Fibroblast of lung (primary cell): ENCODE measurements around the gene TNFSF9.

Experiments
- EZH2 ChIP-seq: IDR thresholded peaks from 2 replicates; pipeline ENCODE4 v1.5.1; 2012; ENCODE audit warnings: low read length, control low read depth, mild to moderate bottlenecking; ENCODE audit errors: missing control alignments
- TF ChIP-seq, protein P1 (sequence below), 2 donors: IDR thresholded peaks in 1 of 2; conservative IDR thresholded peaks in 1 of 2; 1 replicate in 1 of 2; 2 replicates in 1 of 2; pipeline ENCODE4 v1.5.1; 2011 to 2012; ENCODE audit warnings: low read length in 2 of 2, control low read depth in 1 of 2, inconsistent platforms in 1 of 2, low read depth in 1 of 2, mild to moderate bottlenecking in 1 of 2

DNA sequence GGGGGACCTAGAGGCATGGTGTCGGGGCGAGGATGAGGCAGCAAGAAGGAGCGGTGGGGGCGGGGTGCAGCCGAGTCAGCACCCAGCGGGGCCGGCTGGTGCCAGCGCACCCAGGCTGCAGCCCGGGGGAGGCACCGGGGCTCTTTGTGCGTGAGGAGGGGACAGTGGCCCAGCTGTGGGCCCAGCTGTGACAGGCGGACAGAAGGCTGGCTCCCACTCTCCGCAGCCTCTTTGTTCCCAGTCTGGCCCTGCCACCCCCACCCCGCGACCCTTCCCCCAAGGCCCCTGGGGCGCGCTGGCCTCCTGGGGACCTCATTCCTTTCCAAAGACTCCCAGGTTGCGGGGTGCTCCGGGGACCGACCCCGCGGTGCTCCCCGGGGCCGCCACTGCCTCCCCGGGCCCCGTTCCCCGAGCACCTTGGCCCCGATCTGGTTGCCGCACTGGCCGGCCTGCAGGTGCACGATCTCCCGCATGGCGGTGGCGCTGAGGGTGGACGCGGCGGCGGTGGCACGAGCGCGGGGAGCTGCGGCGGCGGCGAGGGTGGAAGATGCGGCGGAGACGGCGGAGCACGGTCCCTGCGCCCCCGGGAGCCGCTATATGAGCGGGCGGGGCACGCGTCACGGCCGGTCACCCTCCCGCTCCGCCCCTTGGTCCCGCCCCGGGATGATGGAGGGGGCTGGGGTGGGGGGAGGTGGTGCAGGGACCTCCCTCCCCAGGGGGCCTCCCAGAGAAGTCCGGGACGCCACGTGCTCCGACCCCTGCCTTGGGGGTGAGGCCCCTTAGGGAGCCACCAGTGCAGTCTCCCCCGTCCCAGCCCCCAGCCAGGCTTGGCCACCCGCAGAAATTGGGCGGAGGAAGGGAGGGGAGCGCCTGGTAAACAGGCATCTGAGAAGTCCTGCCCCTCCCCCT lies 28.8 kb upstream of the TNFSF9 start, which contains the start of gene TUBB4A:
- no peak for TF ChIP-seq EZH2
- TF ChIP-seq, protein P1, sequence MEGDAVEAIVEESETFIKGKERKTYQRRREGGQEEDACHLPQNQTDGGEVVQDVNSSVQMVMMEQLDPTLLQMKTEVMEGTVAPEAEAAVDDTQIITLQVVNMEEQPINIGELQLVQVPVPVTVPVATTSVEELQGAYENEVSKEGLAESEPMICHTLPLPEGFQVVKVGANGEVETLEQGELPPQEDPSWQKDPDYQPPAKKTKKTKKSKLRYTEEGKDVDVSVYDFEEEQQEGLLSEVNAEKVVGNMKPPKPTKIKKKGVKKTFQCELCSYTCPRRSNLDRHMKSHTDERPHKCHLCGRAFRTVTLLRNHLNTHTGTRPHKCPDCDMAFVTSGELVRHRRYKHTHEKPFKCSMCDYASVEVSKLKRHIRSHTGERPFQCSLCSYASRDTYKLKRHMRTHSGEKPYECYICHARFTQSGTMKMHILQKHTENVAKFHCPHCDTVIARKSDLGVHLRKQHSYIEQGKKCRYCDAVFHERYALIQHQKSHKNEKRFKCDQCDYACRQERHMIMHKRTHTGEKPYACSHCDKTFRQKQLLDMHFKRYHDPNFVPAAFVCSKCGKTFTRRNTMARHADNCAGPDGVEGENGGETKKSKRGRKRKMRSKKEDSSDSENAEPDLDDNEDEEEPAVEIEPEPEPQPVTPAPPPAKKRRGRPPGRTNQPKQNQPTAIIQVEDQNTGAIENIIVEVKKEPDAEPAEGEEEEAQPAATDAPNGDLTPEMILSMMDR (conservative IDR thresholded peaks at IDR 0.05 in 1 of 2, IDR thresholded peaks at IDR 0.05 in 1 of 2; ENCODE audit: low read depth in 1 of 2, low read length in 2 of 2): no peak
